Inferior parietal cortex (tissue), 1 donor: ENCODE measurements around the gene FAM110C.
"Not testable (repeated sequence)": the region's sequence is repeated elsewhere in the genome, so short reads cannot be mapped to it uniquely, and the experiment has no call there.

Experiments used
- DNase-seq: peaks from one replicate; pipeline ENCODE4 v3.0.0-alpha.2; 2016; ENCODE audit errors: extremely low spot score

The FAM110C gene

GRCh38 chr2:44748-45341 is 1.5 kb downstream of the FAM110C start:
- DNase-seq = no peak

GRCh38 chr2:42788-43187 is 3.5 kb downstream of the FAM110C start:
- no peak for DNase-seq

GRCh38 chr2:40465-40864 is 5.8 kb downstream of the FAM110C start:
- no peak for DNase-seq

- DNase-seq = no peak
These were observed 8.2 kb downstream of the FAM110C start for GRCh38 chr2:38155-38554.

- DNase-seq = no peak
These were observed 10.0 kb downstream of the FAM110C start for GRCh38 chr2:36318-36717.

GRCh38 chr2:35852-36251 is 10.5 kb downstream of the FAM110C start:
- DNase-seq = no peak

- DNase-seq = no peak
These were observed 12.7 kb downstream of the FAM110C start for GRCh38 chr2:33620-34019.

- no peak for DNase-seq
These were observed 14.2 kb downstream of the FAM110C start for GRCh38 chr2:32068-32467.

- DNase-seq = no peak
These were observed 17.1 kb downstream of the FAM110C start for GRCh38 chr2:29253-29652.

GRCh38 chr2:28406-28975 is 17.8 kb downstream of the FAM110C start:
- DNase-seq = no peak

- DNase-seq = no peak
These were observed 19.4 kb downstream of the FAM110C start for GRCh38 chr2:26891-27290.

- no peak for DNase-seq
These were observed 20.8 kb downstream of the FAM110C start for GRCh38 chr2:25543-25942.

GRCh38 chr2:24591-24990 is 21.7 kb downstream of the FAM110C start:
- DNase-seq = not testable (repeated sequence)

GRCh38 chr2:24107-24506 is 22.2 kb downstream of the FAM110C start:
- no peak for DNase-seq

- no peak for DNase-seq
These were observed 23.0 kb downstream of the FAM110C start for GRCh38 chr2:23283-23682.

GRCh38 chr2:22244-22643 is 24.1 kb downstream of the FAM110C start:
- not testable (repeated sequence) for DNase-seq

GRCh38 chr2:20259-20658 is 26.0 kb downstream of the FAM110C start:
- not testable (repeated sequence) for DNase-seq

- DNase-seq = no peak
These were observed 26.8 kb downstream of the FAM110C start for GRCh38 chr2:19505-19904.

GRCh38 chr2:18402-19271 is 27.7 kb downstream of the FAM110C start:
- peak; percentile 34 for DNase-seq

GRCh38 chr2:15916-16315 is 30.4 kb downstream of the FAM110C start:
- DNase-seq = not testable (repeated sequence)

- no peak for DNase-seq
These were observed 34.9 kb downstream of the FAM110C start for GRCh38 chr2:11248-11941.

- DNase-seq = no peak
These were observed 36.0 kb downstream of the FAM110C start for GRCh38 chr2:10222-10875.
